CD8-positive, alpha-beta memory T cell (primary cell): Measurements from ENCODE around the gene TENM4. TPM values are rescaled to one million over a fixed set of nuclear protein-coding genes. Genes with fewer than 3 reads are reported as not detected.

ENCODE experiments used
- CTCF ChIA-PET: fragments of 350-600 bp; sonication (Branson Sonifier 250); formaldehyde crosslinking; loops from one replicate; lab custom pipeline; 2021; ENCODE audit warnings: antibody characterized with exemption; lab: Charles Lee
- POLR2A ChIA-PET: fragments of 350-600 bp; sonication (Branson Sonifier 250); formaldehyde crosslinking; loops from one replicate; lab custom pipeline; 2021; ENCODE audit warnings: antibody characterized with exemption; lab: Charles Lee
- DNase-seq, 5 donors: peaks; one replicate each; pipeline versions ENCODE4 v3.0.0 to v3.0.0-alpha.2; 2020 to 2022; ENCODE audit warnings: mixed read lengths in 1 of 5
- H3K27ac ChIP-seq: one replicate; pipeline ENCODE4 v1.7.0; 2013; ENCODE audit warnings: low read depth, mild to moderate bottlenecking, low read length, moderate library complexity
- H3K27me3 ChIP-seq: 2 replicates; pipeline ENCODE4 v1.7.0; 2013; ENCODE audit warnings: low read length, mild to moderate bottlenecking; ENCODE audit not compliant: insufficient read depth, poor library complexity, severe bottlenecking
- H3K36me3 ChIP-seq: 2 replicates; pipeline ENCODE4 v1.7.0; 2013; ENCODE audit warnings: mild to moderate bottlenecking, low read length, moderate library complexity; ENCODE audit not compliant: insufficient read depth
- H3K4me1 ChIP-seq: 2 replicates; pipeline ENCODE4 v1.7.0; 2013; ENCODE audit warnings: mild to moderate bottlenecking, low read length, moderate library complexity; ENCODE audit not compliant: insufficient read depth
- H3K4me3 ChIP-seq: 2 replicates; pipeline ENCODE4 v1.7.0; 2013; ENCODE audit warnings: mild to moderate bottlenecking, low read length
- H3K9me3 ChIP-seq: 2 replicates; pipeline ENCODE4 v1.7.0; 2013; ENCODE audit warnings: mild to moderate bottlenecking, low read length
- H3K27ac Mint-ChIP-seq, 8 donors: one replicate each; pipeline ENCODE4 v1.8.0; 2020 to 2021; ENCODE audit warnings: mixed read lengths in 8 of 8, mild to moderate bottlenecking in 6 of 8, inconsistent platforms in 3 of 8, moderate library complexity in 3 of 8
- H3K27me3 Mint-ChIP-seq, 2 donors: one replicate each; pipeline ENCODE4 v1.8.0; 2020 to 2021; ENCODE audit warnings: mixed read lengths in 2 of 2, mild to moderate bottlenecking in 1 of 2, moderate library complexity in 1 of 2
- H3K36me3 Mint-ChIP-seq, 3 donors: one replicate each; pipeline ENCODE4 v1.8.0; 2020 to 2021; ENCODE audit warnings: mixed read lengths in 3 of 3, inconsistent platforms in 1 of 3, mild to moderate bottlenecking in 1 of 3
- H3K4me1 Mint-ChIP-seq, 3 donors: one replicate each; pipeline ENCODE4 v1.8.0; 2020 to 2021; ENCODE audit warnings: mixed read lengths in 3 of 3, inconsistent platforms in 1 of 3, mild to moderate bottlenecking in 1 of 3
- H3K4me3 Mint-ChIP-seq, 7 donors: one replicate each; pipeline ENCODE4 v1.8.0; 2020 to 2021; ENCODE audit warnings: mixed read lengths in 7 of 7, mild to moderate bottlenecking in 6 of 7, moderate library complexity in 4 of 7, inconsistent platforms in 2 of 7
- H3K9me3 Mint-ChIP-seq, 5 donors: one replicate each; pipeline ENCODE4 v1.8.0; 2020 to 2022; ENCODE audit warnings: mixed read lengths in 5 of 5, mild to moderate bottlenecking in 3 of 5, moderate library complexity in 2 of 5, inconsistent platforms in 1 of 5
- polyA plus RNA-seq: library from polyadenylated mRNA; unstranded; fragments of 300-500 nt; fragmentation: Illumina TruSeq; gene quantifications from one replicate; pipeline ENCODE4 v1.2.3, GENCODE V29; 2021
- total RNA-seq, 2 experiments: library from RNA; stranded (reverse); gene quantifications; one replicate each; pipeline ENCODE4 v1.2.3, GENCODE V29; 2021

Gene TENM4
- total and polyA plus RNA-seq, 3 experiments from 2014 or later: not detected

GRCh38 chr11:79363256-79363655 is 77.6 kb downstream of the TENM4 start:
- Histone ChIP-seq H3K9me3 (no peaks in the 10 kb centered on the region), H3K4me3 (no peak overlapping the region), H3K36me3 (no peaks in the 10 kb centered on the region), H3K4me1 (no peaks in the 10 kb centered on the region), H3K27me3 (no peaks in the 10 kb centered on the region), H3K27ac (no peak overlapping the region)
- POLR2A ChIA-PET: no interaction called here
- no peaks in the 10 kb centered on the region for H3K4me1 Mint-ChIP-seq
- H3K27me3 Mint-ChIP-seq: no peaks in the 10 kb centered on the region
- no peak overlapping the region for H3K4me3 Mint-ChIP-seq
- H3K36me3 Mint-ChIP-seq: no peaks in the 10 kb centered on the region
- H3K9me3 Mint-ChIP-seq: peaks cover 0 to 6% (median 0%) of the 10 kb centered on the region in 5 donors
- CTCF ChIA-PET: no interaction called here
- DNase-seq: no peak
- H3K27ac Mint-ChIP-seq: no peak overlapping the region

DNA sequence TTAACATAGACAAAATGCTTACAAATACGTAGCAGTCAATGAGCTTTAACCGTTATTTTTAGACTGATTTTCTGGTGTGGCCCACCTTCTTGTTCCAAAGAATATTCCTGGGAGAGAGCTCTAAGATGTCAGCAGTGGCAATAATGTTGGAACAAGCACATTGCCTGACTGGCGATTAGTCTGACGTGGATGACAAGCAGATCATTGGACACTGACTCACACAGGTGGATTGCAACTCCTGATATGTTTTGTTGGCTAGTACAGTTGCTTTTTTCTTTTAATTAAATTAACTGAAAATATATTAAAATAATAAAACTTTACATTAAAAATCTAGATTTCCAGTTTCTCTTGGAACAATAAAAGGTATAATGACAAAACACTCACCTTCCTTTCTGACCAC is 78.0 kb downstream of the TENM4 start:
- Mint-ChIP-seq H3K27ac (no peak overlapping the region), H3K4me3 (no peak overlapping the region), H3K27me3 (no peaks in the 10 kb centered on the region), H3K4me1 (no peaks in the 10 kb centered on the region), H3K36me3 (no peaks in the 10 kb centered on the region), H3K9me3 (peaks cover 0 to 6% (median 0%) of the 10 kb centered on the region in 5 donors)
- CTCF ChIA-PET: no interaction called here
- no peaks in the 10 kb centered on the region for H3K9me3 ChIP-seq
- H3K27ac ChIP-seq: no peak overlapping the region
- no peak overlapping the region for H3K4me3 ChIP-seq
- POLR2A ChIA-PET: no interaction called here
- no peak for DNase-seq
- no peaks in the 10 kb centered on the region for H3K36me3 ChIP-seq
- no peaks in the 10 kb centered on the region for H3K4me1 ChIP-seq
- no peaks in the 10 kb centered on the region for H3K27me3 ChIP-seq

- H3K4me1 Mint-ChIP-seq: no peaks in the 10 kb centered on the region
- no peak overlapping the region for H3K27ac Mint-ChIP-seq
- H3K9me3 ChIP-seq: no peaks in the 10 kb centered on the region
- no peak overlapping the region for H3K4me3 Mint-ChIP-seq
- no peak for DNase-seq
- no peaks in the 10 kb centered on the region for H3K4me1 ChIP-seq
- no peak overlapping the region for H3K4me3 ChIP-seq
- H3K9me3 Mint-ChIP-seq: peaks cover 0 to under 1% (median 0%) of the 10 kb centered on the region in 5 donors
- no peaks in the 10 kb centered on the region for H3K36me3 ChIP-seq
- H3K27me3 Mint-ChIP-seq: no peaks in the 10 kb centered on the region
- ChIA-PET POLR2A (no interaction called here), CTCF (no interaction called here)
- H3K36me3 Mint-ChIP-seq: no peaks in the 10 kb centered on the region
- H3K27me3 ChIP-seq: no peaks in the 10 kb centered on the region
- no peak overlapping the region for H3K27ac ChIP-seq
These were observed 78.5 kb downstream of the TENM4 start for GRCh38 chr11:79362206-79362757.

- H3K9me3 Mint-ChIP-seq: peaks cover 0 to 2% (median 0%) of the 10 kb centered on the region in 5 donors
- H3K27me3 Mint-ChIP-seq: no peaks in the 10 kb centered on the region
- H3K4me1 ChIP-seq: no peaks in the 10 kb centered on the region
- H3K36me3 Mint-ChIP-seq: no peaks in the 10 kb centered on the region
- no peak for DNase-seq
- H3K27ac Mint-ChIP-seq: no peak overlapping the region
- H3K4me3 ChIP-seq: no peak overlapping the region
- POLR2A ChIA-PET: no interaction called here
- no peak overlapping the region for H3K27ac ChIP-seq
- CTCF ChIA-PET: no interaction called here
- no peaks in the 10 kb centered on the region for H3K27me3 ChIP-seq
- H3K4me3 Mint-ChIP-seq: no peak overlapping the region
- no peaks in the 10 kb centered on the region for H3K36me3 ChIP-seq
- no peaks in the 10 kb centered on the region for H3K4me1 Mint-ChIP-seq
- no peaks in the 10 kb centered on the region for H3K9me3 ChIP-seq
These were observed 82.6 kb downstream of the TENM4 start for GRCh38 chr11:79358258-79358657.

DNA sequence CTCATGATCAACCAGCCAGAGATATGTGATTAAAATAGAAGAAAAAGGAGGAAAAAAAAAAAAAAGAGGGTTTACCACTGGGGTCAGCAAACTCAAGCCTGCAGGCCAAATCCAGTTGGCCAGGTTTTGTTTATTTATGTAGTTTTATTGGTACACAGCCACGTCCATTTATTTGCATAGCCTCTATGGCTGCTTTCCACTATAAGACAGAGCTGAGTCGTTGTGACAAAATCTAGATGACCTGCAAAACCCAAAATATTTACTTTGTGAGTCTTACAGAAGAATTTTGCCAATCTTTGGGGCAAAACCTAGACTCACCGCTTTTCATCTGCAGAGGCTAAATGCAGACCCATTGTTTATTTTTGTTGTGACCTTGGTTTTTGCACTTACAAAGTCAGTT is 87.1 kb downstream of the TENM4 start:
- POLR2A ChIA-PET: no interaction called here
- H3K27me3 Mint-ChIP-seq: peaks cover 0 to 4% of the 10 kb centered on the region in 2 donors
- no peak overlapping the region for H3K27ac ChIP-seq

GRCh38 chr11:79352349-79352703 is 88.5 kb downstream of the TENM4 start:
- Histone ChIP-seq H3K36me3 (no peaks in the 10 kb centered on the region), H3K27me3 (no peaks in the 10 kb centered on the region), H3K4me1 (no peaks in the 10 kb centered on the region), H3K9me3 (no peaks in the 10 kb centered on the region), H3K27ac (no peak overlapping the region), H3K4me3 (no peak overlapping the region)
- Mint-ChIP-seq H3K4me1 (no peaks in the 10 kb centered on the region), H3K36me3 (no peaks in the 10 kb centered on the region), H3K9me3 (peaks cover 0 to 4% (median 2%) of the 10 kb centered on the region in 5 donors), H3K27ac (no peak overlapping the region), H3K4me3 (no peak overlapping the region), H3K27me3 (peaks cover 0 to 4% of the 10 kb centered on the region in 2 donors)
- ChIA-PET POLR2A (no interaction called here), CTCF (no interaction called here)
- no peak for DNase-seq

More for the DNA sequence above, 87.1 kb downstream of the TENM4 start:
- H3K4me3 ChIP-seq: no peak overlapping the region
- DNase-seq: no peak
- H3K27me3 ChIP-seq: no peaks in the 10 kb centered on the region
- peaks cover 0 to 4% (median 2%) of the 10 kb centered on the region in 5 donors for H3K9me3 Mint-ChIP-seq
- no peaks in the 10 kb centered on the region for H3K9me3 ChIP-seq
- H3K4me1 Mint-ChIP-seq: no peaks in the 10 kb centered on the region
- CTCF ChIA-PET: no interaction called here
- H3K27ac Mint-ChIP-seq: no peak overlapping the region
- no peak overlapping the region for H3K4me3 Mint-ChIP-seq
- H3K4me1 ChIP-seq: no peaks in the 10 kb centered on the region
- H3K36me3 ChIP-seq: no peaks in the 10 kb centered on the region
- no peaks in the 10 kb centered on the region for H3K36me3 Mint-ChIP-seq

DNA sequence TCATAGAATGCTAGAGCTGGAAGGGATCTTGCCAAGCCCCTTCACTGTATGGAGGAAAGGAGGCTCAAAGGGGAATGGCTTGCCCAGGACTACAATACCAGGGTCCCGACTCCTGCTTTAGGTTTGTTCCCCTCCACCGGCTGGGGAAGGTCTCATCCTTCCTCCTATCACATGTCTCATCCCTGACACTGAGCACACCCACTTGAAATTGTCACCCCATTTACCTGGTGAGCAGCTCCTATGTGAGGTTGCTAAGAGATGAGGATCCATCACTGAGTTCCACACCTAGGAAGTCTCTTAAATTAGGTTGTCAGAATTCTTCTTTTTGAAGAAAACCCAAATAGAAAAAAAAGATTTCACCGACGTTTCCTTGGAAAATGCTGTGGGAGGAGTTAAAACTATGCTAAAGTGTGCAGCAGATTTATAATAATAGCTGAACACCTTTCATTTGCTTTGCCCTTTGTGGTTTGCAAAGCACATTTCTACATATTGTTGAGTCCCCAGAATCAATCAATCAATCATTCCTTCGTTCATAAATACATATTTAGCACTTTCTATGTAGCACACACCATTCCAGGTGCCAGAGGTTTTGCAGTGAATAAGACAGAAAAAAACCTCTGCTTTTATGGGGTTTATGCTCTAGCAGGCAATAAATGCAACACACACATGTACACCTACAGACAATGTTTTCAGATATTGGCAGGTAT is 91.7 kb downstream of the TENM4 start:
- Mint-ChIP-seq H3K9me3 (peaks cover 0 to 4% (median 2%) of the 10 kb centered on the region in 5 donors), H3K4me1 (no peaks in the 10 kb centered on the region), H3K27me3 (peaks cover 0 to 4% of the 10 kb centered on the region in 2 donors), H3K4me3 (no peak overlapping the region), H3K36me3 (no peaks in the 10 kb centered on the region), H3K27ac (no peak overlapping the region)
- H3K4me3 ChIP-seq: no peak overlapping the region
- DNase-seq: no peak
- no peaks in the 10 kb centered on the region for H3K27me3 ChIP-seq
- no peak overlapping the region for H3K27ac ChIP-seq
- ChIA-PET CTCF (no interaction called here), POLR2A (no interaction called here)
- H3K36me3 ChIP-seq: no peaks in the 10 kb centered on the region
- no peaks in the 10 kb centered on the region for H3K9me3 ChIP-seq
- H3K4me1 ChIP-seq: no peaks in the 10 kb centered on the region

- Mint-ChIP-seq H3K4me1 (no peaks in the 10 kb centered on the region), H3K36me3 (no peaks in the 10 kb centered on the region), H3K4me3 (no peak overlapping the region), H3K27me3 (peaks cover 0 to 6% of the 10 kb centered on the region in 2 donors), H3K9me3 (peaks cover 0 to 4% (median 3%) of the 10 kb centered on the region in 5 donors), H3K27ac (no peak overlapping the region)
- Histone ChIP-seq H3K27ac (no peak overlapping the region), H3K9me3 (no peaks in the 10 kb centered on the region), H3K4me1 (no peaks in the 10 kb centered on the region), H3K36me3 (no peaks in the 10 kb centered on the region), H3K4me3 (no peak overlapping the region), H3K27me3 (no peaks in the 10 kb centered on the region)
- ChIA-PET POLR2A (no interaction called here), CTCF (no interaction called here)
- DNase-seq: no peak
These were observed 94.8 kb downstream of the TENM4 start for GRCh38 chr11:79346021-79346420.
